Glomerular visceral epithelial cell (primary cell): ENCODE data around the gene SHROOM4.

Source experiments
- DNase-seq: peaks from one replicate; pipeline ENCODE4 v3.0.0-alpha.2; 2016; ENCODE audit errors: extremely low spot score

The SHROOM4 gene, protein sequence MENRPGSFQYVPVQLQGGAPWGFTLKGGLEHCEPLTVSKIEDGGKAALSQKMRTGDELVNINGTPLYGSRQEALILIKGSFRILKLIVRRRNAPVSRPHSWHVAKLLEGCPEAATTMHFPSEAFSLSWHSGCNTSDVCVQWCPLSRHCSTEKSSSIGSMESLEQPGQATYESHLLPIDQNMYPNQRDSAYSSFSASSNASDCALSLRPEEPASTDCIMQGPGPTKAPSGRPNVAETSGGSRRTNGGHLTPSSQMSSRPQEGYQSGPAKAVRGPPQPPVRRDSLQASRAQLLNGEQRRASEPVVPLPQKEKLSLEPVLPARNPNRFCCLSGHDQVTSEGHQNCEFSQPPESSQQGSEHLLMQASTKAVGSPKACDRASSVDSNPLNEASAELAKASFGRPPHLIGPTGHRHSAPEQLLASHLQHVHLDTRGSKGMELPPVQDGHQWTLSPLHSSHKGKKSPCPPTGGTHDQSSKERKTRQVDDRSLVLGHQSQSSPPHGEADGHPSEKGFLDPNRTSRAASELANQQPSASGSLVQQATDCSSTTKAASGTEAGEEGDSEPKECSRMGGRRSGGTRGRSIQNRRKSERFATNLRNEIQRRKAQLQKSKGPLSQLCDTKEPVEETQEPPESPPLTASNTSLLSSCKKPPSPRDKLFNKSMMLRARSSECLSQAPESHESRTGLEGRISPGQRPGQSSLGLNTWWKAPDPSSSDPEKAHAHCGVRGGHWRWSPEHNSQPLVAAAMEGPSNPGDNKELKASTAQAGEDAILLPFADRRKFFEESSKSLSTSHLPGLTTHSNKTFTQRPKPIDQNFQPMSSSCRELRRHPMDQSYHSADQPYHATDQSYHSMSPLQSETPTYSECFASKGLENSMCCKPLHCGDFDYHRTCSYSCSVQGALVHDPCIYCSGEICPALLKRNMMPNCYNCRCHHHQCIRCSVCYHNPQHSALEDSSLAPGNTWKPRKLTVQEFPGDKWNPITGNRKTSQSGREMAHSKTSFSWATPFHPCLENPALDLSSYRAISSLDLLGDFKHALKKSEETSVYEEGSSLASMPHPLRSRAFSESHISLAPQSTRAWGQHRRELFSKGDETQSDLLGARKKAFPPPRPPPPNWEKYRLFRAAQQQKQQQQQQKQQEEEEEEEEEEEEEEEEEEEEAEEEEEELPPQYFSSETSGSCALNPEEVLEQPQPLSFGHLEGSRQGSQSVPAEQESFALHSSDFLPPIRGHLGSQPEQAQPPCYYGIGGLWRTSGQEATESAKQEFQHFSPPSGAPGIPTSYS (N-terminal part only)

DNA sequence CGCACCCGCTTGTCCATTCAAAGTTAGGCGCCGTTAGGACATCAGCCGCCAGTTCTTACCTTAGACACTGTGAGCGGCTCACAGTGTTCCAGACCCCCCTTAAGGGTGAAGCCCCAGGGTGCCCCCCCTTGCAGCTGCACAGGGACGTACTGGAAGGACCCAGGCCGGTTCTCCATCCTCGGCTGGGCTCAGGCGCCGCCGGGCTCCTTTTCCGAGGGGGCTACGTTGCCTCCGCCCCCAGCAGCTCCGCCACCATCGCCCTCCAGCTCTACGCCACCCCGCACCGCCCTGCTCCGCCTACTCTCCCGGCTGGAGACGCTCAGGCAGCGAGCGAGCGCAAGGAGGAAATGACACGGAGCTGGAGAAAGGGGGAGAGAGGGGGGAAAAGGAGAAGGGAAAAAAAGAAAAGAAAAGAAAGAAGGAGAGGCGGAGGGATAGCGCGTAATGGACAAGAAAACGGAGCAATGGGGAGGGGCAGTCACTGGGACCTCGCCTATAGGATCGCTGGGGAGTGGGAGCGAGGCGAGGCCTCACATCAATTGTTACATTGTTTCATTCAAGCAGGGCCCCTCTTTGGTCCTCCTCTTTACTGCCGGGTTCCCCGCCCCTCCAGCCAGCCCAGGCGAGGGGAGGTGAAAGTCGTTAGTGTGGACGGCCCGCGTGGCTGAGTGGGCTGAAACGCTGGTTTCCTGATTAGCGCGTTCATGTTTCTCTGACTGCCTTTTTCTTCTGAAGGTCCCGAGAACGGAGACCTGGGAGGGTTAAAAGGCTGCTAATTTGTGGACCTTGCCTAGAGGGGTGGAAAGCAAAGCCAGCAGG is at the start of gene SHROOM4:
Gene SHROOM4, minus strand, starts transcription at position 352 of the 819 bp plus-strand sequence. Its CDS starts 176 bp downstream, at position 176.
- peak; percentile 66 for DNase-seq

DNA sequence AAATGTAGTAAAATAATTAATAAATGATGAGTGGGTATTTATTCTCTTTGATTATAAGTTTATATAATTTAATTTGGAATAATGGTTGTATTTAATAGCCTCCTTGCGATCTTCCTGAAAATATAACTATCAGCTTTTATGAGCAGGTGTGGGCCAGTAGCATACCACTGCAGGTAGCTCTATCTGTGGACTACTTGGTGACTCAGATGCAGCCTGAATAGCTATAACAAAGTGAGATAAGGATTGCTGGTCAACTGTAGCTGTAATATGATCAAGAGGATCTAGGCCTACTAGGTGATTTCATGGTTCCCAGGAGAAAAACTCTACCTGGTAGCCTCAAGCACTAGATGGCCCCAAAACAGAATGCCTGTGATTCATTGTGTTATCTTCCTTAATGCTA is 49.5 kb upstream of the SHROOM4 start:
- DNase-seq = no peak

DNA sequence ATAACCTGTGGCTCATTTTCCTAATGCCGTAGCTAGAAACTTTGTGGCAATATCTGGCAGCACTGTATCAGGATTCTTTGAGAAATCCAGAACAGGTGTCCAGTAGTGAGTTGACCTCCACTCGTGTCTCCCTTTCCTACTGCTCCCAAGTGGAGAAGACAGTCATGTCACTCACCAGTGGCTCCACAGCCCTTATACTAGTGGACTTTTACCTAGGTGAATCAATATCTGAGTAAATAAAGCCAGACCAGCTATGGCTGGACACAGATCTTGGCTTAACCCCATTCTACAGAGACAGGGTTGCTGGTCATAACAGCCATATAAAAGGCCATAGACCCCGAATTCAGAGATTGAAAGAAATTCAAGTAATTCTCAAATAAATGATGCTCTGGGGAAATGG is 46.5 kb upstream of the SHROOM4 start:
- DNase-seq = no peak

DNA sequence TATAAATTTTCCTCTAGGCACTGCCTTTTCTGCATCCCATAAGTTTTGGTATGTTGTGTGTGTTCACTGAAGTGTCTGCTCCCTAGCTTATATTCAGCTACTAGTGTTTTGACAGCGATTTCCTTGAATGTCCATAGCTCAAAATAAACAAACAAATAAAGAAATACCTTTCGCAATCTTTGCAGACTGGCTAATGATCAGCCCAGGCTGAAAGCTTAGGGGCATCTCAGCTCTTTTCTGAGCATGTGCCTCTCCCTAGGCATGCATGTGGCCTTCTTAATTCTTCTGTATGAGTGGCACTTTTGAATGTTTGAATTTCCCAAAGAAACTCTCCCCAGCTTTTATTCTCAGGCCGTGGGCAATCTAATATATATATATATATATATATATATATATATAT is 44.6 kb upstream of the SHROOM4 start:
- DNase-seq = no peak

DNA sequence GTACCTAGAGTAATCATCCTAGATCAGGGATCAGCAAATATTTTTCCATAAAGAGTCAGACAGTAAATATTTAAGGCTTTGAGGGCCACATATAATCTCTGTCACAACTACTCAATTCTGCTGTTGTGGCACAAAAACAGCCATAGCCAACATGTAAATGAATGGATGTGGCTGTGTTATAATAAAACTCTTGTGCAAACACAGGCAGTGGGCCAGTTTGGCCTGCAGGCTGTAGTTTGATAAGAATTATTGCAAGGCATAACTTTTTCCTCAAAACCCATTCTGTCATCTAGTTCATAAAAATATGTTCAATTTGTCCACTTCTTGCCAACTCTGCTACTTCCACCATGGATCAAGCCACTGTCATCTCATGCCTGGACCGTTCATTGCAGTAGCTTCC is 39.4 kb upstream of the SHROOM4 start:
- DNase-seq = no peak

DNA sequence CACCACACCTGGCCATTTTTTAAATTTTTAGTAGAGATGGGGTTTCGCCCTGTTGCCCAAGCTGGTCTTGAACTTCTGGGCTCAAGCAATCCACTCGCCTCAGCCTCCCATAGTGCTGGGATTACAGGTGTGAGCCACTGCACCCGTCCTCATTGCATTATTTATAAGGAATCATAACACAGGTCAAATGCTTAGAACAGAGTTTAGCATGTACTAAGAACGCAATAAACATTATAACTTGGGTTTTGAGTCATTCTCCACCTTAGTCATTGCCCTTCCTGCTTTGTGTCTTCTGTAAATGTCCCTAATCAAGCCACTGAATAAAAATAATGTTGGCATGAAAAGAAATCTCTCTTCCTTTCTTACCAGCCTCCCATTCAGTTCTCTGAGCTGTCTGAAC is 38.5 kb upstream of the SHROOM4 start:
- DNase-seq = no peak

DNA sequence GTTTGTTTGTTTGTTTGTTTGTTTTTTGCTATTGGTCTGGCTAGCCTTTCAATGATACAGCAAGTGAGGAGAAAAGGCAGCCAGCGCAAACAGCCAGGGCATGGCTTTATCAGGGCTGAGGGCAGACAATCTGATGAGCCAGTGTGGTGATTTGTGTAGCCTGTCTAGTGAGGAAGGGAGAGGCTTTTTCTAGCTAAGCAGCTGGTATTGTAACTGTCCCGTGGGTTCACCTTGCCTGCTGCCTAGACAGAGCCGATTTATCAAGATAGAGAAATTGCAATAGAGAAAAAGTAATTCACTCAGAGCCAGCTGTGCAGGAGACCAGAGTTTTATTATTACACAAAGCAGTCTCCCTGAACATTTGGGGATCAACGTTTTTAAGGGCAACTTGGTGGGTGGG is 28.2 kb upstream of the SHROOM4 start:
- no peak for DNase-seq

DNA sequence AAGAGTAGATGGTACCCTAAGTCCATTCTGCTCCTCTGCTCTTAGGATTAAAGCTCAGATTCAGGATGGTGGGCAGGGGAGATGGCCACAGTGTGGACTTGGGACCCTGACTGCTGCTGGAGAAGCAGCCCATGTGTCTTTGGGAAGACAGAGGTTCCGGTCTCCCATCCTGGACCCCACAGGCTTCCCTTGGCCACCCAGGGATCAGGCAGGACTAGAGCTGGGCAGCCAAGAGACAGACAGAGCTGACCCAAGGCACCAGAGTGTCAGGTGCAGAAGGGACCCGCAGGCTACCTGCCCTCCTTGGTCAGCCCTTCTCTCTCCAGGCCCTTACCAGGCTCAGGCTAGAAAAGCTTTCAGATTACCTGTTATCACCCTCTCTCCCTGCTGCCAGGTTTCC is 25.7 kb upstream of the SHROOM4 start:
- DNase-seq = no peak

DNA sequence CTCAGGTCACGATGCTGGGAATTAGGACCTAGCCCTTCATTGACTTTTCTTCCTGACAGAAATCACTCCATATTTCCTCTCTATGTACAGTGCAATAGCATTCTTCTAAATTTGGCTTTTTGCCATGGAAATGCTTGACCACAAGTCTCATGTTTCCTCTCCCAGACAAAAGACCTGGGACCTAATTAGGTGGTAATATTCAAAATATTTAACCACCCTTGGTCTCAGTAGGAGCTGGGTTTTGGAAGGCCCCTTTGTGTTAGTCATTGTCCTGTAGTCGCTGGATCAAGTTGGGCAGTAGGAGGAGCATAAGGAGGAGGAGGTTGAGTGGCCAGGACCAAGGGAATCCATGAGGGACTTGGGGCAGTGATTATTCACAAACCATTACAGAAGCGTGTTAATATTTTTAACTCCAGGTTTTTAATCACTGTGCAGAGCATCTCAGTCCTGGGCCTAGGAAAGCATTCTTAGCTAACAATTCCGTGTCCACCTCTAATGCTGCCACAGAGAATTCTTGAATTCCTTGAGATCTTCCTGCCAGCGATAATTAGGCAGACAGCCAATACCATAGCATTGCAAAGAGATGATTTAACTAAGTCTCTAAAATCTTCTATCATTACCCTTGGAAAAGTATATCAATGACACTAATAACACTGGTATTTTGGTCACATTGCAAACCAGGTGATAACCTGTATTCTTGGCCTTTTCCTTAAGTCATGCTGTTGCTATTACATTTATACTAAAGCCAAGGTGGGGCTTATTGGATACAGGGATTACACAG is 25.0 kb upstream of the SHROOM4 start:
- DNase-seq = peak; percentile 69

DNA sequence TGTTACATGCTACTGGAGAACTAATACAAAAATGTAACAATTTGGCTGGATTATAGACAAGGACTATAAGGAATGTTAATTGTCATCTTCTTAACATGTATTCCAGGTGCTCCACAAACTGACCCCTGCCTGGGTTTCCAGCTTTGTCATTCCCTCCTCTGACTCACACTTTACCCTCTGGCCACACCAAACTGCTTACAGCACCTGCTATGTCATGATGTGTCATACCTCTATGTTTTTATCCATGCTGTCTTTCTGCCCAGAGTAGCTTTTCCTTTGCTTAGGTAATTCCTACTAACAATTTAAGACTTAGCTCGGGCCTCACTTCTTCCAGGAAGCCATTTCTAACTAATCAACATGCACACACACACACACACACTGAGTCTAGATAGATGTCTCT is 14.0 kb upstream of the SHROOM4 start:
- DNase-seq = peak; percentile 56

DNA sequence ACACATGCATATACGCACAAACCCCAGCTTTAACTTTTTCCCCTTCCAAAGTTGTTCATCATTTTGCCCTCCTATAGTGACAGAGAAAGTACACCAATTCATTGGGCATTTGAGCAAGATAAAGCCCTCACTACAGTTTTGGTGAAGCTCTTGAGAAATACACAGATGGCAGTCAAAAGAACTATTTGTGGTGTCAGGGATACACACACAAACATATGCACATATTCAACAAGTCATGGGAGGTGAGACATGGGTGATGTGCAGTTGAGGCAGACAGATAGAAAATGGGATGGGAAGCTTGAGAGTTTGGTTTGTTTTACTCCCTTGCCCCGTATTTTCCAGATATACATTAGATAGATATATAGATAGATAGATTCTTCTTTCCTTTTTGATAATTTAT is 11.8 kb upstream of the SHROOM4 start:
- no peak for DNase-seq

DNA sequence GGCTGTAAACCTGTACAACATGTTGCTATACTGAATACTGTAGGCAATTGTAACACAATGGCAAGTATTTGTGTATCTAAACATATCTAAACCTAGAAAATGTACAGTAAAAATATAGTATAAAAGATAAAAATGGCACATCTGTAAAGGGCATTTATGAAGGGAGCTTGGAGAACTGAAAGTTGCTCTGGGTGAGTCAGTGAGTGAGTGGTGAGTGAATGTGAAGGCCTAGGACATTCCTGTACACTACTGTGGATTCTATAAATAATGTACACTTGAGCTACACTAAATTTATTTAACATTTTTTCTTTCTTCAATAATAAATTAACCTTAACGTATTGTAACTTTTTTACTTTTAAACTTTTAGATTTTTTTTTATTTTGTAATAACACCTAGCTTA is 5.0 kb upstream of the SHROOM4 start:
- DNase-seq = no peak

DNA sequence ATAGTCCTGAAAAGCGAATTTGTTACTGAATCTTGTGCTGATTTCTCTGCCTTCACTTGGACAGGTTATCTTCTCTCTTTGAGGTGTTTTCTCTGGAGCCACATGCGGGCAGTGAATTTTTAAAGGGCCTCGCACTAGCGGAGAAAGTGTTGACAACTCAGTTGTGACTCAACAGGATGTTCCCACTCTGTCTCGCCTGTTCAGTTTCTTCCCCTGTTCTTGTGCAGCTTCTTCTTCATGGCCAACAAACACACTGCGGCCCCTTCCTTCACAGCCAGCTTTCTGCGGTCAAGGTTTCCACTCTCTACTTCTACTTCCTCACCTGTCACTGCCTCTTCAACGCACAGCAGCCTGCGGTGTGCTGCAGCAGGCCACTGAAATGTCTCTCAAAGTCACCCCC is 1.1 kb upstream of the SHROOM4 start:
- DNase-seq = peak; percentile 31

DNA sequence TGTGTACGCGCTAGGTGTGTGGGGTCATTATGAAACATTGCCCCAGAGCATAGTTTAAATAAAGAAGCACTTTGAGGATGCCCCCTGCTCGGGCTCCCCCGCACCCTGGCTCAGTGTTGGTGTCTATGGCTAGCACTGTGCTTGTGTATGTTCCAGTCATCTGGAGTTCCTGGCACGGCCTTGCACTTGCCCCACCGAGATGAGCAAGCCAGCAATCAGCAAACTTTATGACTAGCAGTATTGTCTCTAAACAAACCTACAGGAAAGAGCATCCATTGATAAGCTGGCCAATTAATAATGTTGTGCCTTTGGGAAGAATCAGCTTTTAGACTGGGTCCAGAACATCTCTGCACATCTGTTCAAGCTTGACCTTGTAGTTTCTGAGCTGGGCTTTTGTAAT is 707 bp upstream of the SHROOM4 start:
- no peak for DNase-seq

DNA sequence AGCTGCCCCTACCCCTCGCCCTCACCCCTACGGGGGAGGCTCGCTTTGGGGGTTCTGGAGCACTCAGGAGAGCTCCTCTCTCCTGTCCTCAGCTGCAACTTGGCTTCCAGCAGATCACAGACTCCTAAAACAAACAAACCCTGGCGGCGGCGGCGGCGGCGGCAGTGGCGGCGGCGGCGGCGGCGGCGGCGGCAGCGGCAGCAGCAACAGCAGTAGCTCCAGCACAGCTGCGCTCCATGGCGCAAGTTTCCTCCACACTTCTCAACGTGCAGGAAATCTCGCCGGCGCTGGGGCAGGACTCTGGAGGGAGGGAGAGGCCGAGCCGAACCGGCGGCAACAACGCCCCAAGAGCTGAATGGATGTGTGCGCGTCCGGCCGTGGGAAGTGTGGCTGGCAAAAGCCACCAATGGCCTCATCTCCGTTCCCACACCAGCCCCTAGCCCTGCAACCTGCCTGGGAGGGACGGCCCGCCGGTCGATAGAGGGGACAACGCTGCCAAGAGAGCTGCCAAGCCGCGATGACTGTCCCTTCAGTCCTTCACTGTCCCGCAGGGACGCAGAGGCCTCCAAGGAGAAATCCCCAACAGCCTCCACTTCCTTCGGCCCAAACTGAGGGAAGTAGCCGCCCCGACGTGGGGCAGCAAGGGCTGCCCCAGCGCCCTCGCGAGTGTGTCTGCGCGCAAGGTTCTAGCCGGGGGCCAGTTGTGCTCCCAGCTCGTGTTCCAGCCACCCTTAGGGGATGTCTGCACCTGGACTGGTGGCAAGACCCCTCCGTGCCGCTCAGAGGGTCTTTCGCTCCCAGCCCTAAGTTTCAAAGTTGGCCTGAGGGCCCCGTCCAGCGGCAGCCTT is 775 bp downstream of the SHROOM4 start:
- DNase-seq = peak; percentile 51

DNA sequence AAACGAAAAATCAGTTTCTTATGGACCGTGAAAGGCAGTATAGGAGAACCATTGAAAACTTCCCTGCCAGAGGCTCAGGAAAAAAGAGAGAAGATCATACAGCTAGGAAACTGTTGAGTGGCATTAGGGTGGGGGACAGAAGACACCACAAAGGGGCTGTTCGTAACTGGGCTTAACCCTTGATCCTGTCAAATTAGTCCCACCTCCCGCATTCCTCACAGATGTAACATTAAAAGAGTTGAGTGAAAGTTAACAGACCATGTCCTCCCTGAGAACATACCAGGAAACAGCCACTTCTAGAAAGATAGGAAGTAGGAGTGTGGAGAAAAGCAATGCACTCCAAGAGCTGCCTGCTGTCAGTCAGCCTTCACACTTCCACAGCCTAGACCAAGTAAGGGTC is 8.7 kb downstream of the SHROOM4 start:
- DNase-seq = peak; percentile 57

DNA sequence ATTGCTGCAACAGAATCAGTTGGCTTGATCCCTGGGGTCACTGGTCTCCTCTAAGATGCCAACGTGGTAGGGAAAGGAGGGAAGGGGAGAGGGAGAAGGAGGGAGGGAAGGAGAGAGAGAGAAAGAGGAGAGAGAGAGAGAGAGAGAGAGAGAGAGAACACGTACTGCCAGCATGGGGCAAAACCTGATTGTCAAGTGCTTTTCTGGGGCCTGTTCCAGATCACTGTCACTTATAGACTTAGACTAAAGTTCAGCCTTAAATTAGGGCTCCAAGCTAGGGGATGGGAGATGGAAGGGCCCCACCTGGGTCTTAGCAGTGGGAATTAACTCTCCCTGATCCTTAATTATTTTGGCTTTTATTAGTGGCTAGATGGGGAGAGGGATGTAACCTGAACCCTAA is 12.9 kb downstream of the SHROOM4 start:
- no peak for DNase-seq

DNA sequence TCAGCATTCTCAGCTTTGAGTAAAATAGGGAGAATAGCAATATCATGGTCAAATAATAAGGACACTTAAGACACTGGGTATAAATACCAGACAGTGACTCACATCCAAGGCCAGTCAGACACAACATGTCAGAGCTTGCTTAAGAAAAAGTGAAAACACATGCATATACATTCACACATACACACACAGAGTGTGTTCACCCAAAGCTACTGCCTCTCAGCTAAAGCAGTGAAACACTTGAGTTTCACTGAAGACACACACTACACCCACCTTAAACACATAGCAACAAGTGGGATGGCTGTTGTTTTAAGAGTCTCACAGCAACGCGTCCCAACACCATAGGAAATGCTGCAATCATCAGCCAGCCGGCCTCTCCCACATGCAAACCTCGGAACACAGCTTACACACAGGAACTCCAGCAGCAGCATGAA is 14.4 kb downstream of the SHROOM4 start:
- DNase-seq = peak; percentile 60

DNA sequence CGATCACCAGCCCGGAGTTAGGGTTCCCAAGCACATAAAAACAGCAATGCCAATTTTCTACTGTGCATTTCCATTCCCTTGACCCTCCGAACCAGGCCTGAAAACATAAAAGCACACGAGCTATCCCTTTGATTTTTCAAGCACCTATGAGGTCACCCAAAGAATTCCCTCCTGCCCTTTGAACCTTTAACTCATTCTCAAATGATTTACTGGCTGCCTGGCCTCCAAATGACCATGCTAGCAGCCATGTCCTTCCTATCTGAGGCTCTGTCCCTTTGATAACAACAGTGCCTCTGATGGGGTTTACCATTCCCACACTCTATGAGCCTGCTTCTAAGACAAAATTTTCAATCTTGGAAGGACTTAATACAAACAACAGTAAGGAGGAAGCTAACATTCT is 15.2 kb downstream of the SHROOM4 start:
- DNase-seq = peak; percentile 3
